ENCODE data around the gene ADRM1.

The ADRM1 gene

GRCh38 chr20:62327726-62328495 lies 25.1 kb downstream of the ADRM1 start:
- POLR2A ChIA-PET = no interaction called here
- no peak for TF ChIP-seq CTBP1 (IDR thresholded peaks at IDR 0.05; ENCODE audit: borderline replicate concordance)
- TF ChIP-seq NFRKB (IDR thresholded peaks at IDR 0.05) = no peak
- TF ChIP-seq TARDBP (IDR thresholded peaks at IDR 0.05) = no peak
- TF ChIP-seq SP1 (IDR thresholded peaks at IDR 0.05) = no peak
- CTCF ChIA-PET = no interaction called here

GRCh38 chr20:62328684-62329388 lies 26.0 kb downstream of the ADRM1 start:
- ChIA-PET CTCF (no interaction called here), POLR2A (no interaction called here)
- TF ChIP-seq SP1 (IDR thresholded peaks at IDR 0.05) (no peak), BHLHE40 (IDR thresholded peaks at IDR 0.05; ENCODE audit: borderline replicate concordance) (no peak)
- no peak for DNase-seq (ENCODE audit: extremely low spot score)

More at GRCh38 chr20:62327726-62328495, 25.1 kb downstream of the ADRM1 start:
- DNase-seq (ENCODE audit: extremely low spot score) = no peak

GRCh38 chr20:62329389-62330377 lies 26.9 kb downstream of the ADRM1 start:
- TF ChIP-seq TARDBP (IDR thresholded peaks at IDR 0.05) = no peak
- no peak for TF ChIP-seq PKNOX1 (IDR thresholded peaks at IDR 0.05)
- no peak for TF ChIP-seq L3MBTL2 (conservative IDR thresholded peaks at IDR 0.05)
- TF ChIP-seq ELF4 (IDR thresholded peaks at IDR 0.05) = no peak
- TF ChIP-seq SUZ12 (IDR thresholded peaks at IDR 0.05) = no peak
- TF ChIP-seq LEF1 (IDR thresholded peaks at IDR 0.05; ENCODE audit: borderline replicate concordance) = no peak
- no peak for TF ChIP-seq FOXM1 (IDR thresholded peaks at IDR 0.05; ENCODE audit: borderline replicate concordance)
- TF ChIP-seq FOXK2 (IDR thresholded peaks at IDR 0.05) = no peak
- TF ChIP-seq ZNF384 (IDR thresholded peaks at IDR 0.05) = no peak
- TF ChIP-seq NFRKB (IDR thresholded peaks at IDR 0.05) = no peak
- no peak for TF ChIP-seq CTBP1 (IDR thresholded peaks at IDR 0.05; ENCODE audit: borderline replicate concordance)
- CTCF ChIA-PET = no interaction called here
- POLR2A ChIA-PET = no interaction called here
- DNase-seq (ENCODE audit: extremely low spot score) = no peak

GRCh38 chr20:62330576-62331317 lies 27.9 kb downstream of the ADRM1 start:
- ChIA-PET CTCF (no interaction called here), POLR2A (no interaction called here)
- DNase-seq (ENCODE audit: extremely low spot score) = no peak
- TF ChIP-seq FOXK2 (IDR thresholded peaks at IDR 0.05) = no peak
- no peak for TF ChIP-seq L3MBTL2 (conservative IDR thresholded peaks at IDR 0.05)
- TF ChIP-seq NFRKB (IDR thresholded peaks at IDR 0.05) = no peak
- TF ChIP-seq BHLHE40 (IDR thresholded peaks at IDR 0.05; ENCODE audit: borderline replicate concordance) = no peak
- no peak for TF ChIP-seq ZNF384 (IDR thresholded peaks at IDR 0.05)
- no peak for TF ChIP-seq LEF1 (IDR thresholded peaks at IDR 0.05; ENCODE audit: borderline replicate concordance)
- TF ChIP-seq SUZ12 (IDR thresholded peaks at IDR 0.05) = no peak
- TF ChIP-seq ELF4 (IDR thresholded peaks at IDR 0.05) = no peak
- TF ChIP-seq SP1 (IDR thresholded peaks at IDR 0.05) = no peak

GRCh38 chr20:62331347-62331746 lies 28.6 kb downstream of the ADRM1 start:
- TF ChIP-seq CTBP1 (IDR thresholded peaks at IDR 0.05; ENCODE audit: borderline replicate concordance) = no peak
- ChIA-PET CTCF (no interaction called here), POLR2A (no interaction called here)
- no peak for DNase-seq (ENCODE audit: extremely low spot score)

- CTCF ChIA-PET = no interaction called here
- POLR2A ChIA-PET = no interaction called here
- DNase-seq (ENCODE audit: extremely low spot score) = no peak
- TF ChIP-seq FOXM1 (IDR thresholded peaks at IDR 0.05; ENCODE audit: borderline replicate concordance) = no peak
- TF ChIP-seq NFRKB (IDR thresholded peaks at IDR 0.05) = no peak
- TF ChIP-seq TARDBP (IDR thresholded peaks at IDR 0.05) = no peak
- TF ChIP-seq SP1 (IDR thresholded peaks at IDR 0.05) = no peak
- no peak for TF ChIP-seq ZNF384 (IDR thresholded peaks at IDR 0.05)
- TF ChIP-seq ELF4 (IDR thresholded peaks at IDR 0.05) = no peak
- no peak for TF ChIP-seq LEF1 (IDR thresholded peaks at IDR 0.05; ENCODE audit: borderline replicate concordance)
- TF ChIP-seq PKNOX1 (IDR thresholded peaks at IDR 0.05) = no peak
- TF ChIP-seq ARNT (IDR thresholded peaks at IDR 0.05) = no peak
- TF ChIP-seq FOXA1 (IDR thresholded peaks at IDR 0.05) = no peak
- TF ChIP-seq FOXK2 (IDR thresholded peaks at IDR 0.05) = no peak
- TF ChIP-seq CTBP1 (IDR thresholded peaks at IDR 0.05; ENCODE audit: borderline replicate concordance) = no peak
- TF ChIP-seq SUZ12 (IDR thresholded peaks at IDR 0.05) = no peak
- TF ChIP-seq HDGF (IDR thresholded peaks at IDR 0.05; ENCODE audit: borderline replicate concordance) = no peak
- TF ChIP-seq L3MBTL2 (conservative IDR thresholded peaks at IDR 0.05) = no peak
- TF ChIP-seq BHLHE40 (IDR thresholded peaks at IDR 0.05; ENCODE audit: borderline replicate concordance) = no peak
Observed at GRCh38 chr20:62332421-62332820, 29.6 kb downstream of the ADRM1 start.

Data from HEK293T (cell line).